Measurements from ENCODE around the gene ZBTB34. TPM values are rescaled to one million over a fixed set of nuclear protein-coding genes. Genes with fewer than 3 reads are reported as not detected.

The ZBTB34 gene
- total RNA-seq, 1 donor from 2014 or later: 16.1 TPM

DNA sequence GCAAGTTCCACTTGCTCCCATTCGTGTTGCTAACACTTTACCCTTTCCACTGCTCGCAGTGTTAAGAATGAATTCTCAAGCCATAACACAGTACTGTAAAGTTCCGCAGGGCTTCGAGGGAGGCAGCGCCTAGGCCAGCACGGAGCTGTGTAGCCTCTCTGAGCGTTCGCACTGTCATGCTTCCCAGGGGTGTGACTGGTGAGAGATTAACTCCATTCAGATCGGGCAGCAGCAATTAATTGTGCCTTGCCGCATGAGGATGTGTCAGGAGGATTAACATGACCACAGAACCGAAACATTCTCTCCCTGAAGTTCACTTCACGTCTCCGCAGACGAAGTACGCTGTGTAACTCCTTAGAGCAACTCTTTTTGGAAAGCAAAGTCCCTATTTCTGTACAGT, 23.2 kb downstream of the ZBTB34 start:
- TF ChIP-seq, protein P1, sequence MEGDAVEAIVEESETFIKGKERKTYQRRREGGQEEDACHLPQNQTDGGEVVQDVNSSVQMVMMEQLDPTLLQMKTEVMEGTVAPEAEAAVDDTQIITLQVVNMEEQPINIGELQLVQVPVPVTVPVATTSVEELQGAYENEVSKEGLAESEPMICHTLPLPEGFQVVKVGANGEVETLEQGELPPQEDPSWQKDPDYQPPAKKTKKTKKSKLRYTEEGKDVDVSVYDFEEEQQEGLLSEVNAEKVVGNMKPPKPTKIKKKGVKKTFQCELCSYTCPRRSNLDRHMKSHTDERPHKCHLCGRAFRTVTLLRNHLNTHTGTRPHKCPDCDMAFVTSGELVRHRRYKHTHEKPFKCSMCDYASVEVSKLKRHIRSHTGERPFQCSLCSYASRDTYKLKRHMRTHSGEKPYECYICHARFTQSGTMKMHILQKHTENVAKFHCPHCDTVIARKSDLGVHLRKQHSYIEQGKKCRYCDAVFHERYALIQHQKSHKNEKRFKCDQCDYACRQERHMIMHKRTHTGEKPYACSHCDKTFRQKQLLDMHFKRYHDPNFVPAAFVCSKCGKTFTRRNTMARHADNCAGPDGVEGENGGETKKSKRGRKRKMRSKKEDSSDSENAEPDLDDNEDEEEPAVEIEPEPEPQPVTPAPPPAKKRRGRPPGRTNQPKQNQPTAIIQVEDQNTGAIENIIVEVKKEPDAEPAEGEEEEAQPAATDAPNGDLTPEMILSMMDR (conservative IDR thresholded peaks at IDR 0.05): no peak
- Mint-ChIP-seq H3K36me3 (ENCODE audit: low read depth) (no peaks in the 10 kb centered on the region), H3K9me3 (no peaks in the 10 kb centered on the region), H3K27ac (ENCODE audit: unreplicated experiment) (peak overlapping the region; percentile 73), H3K4me3 (no peak overlapping the region), H3K27me3 (ENCODE audit: low read depth) (no peaks in the 10 kb centered on the region), H3K4me1 (peaks cover 8% of the 10 kb centered on the region)
- DNase-seq (ENCODE audit: low read depth, low spot score): no peak

DNA sequence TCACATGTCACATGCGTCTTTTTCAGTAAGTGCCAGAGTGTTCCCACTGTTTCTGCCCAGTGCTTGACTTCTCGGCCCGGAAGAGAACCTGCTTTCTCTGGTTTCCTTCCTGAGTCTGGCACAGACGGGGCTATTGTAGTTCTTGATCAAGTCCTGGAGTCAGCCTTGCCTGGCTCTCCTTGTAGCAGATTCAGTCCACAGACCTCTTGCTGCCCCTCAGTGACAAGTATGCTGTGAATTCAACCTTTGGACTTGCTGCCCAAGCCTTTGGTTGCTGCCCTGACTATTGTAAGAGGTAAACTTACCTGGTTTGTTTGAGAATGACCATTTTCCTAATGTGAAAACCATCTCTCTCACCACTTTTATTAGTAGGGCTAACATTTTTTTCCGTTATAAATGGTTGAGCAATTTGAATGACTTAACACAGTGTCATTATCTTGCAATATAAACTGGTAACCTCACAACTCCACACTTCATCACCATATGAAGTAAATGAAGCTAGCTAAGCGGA, 24.7 kb downstream of the ZBTB34 start:
- Mint-ChIP-seq H3K4me3 (no peak overlapping the region), H3K27ac (ENCODE audit: unreplicated experiment) (no peak overlapping the region), H3K4me1 (peaks cover 16% of the 10 kb centered on the region), H3K27me3 (ENCODE audit: low read depth) (no peaks in the 10 kb centered on the region), H3K36me3 (ENCODE audit: low read depth) (no peaks in the 10 kb centered on the region), H3K9me3 (no peaks in the 10 kb centered on the region)
- TF ChIP-seq, protein P1 (conservative IDR thresholded peaks at IDR 0.05): no peak
- DNase-seq (ENCODE audit: low read depth, low spot score): no peak

DNA sequence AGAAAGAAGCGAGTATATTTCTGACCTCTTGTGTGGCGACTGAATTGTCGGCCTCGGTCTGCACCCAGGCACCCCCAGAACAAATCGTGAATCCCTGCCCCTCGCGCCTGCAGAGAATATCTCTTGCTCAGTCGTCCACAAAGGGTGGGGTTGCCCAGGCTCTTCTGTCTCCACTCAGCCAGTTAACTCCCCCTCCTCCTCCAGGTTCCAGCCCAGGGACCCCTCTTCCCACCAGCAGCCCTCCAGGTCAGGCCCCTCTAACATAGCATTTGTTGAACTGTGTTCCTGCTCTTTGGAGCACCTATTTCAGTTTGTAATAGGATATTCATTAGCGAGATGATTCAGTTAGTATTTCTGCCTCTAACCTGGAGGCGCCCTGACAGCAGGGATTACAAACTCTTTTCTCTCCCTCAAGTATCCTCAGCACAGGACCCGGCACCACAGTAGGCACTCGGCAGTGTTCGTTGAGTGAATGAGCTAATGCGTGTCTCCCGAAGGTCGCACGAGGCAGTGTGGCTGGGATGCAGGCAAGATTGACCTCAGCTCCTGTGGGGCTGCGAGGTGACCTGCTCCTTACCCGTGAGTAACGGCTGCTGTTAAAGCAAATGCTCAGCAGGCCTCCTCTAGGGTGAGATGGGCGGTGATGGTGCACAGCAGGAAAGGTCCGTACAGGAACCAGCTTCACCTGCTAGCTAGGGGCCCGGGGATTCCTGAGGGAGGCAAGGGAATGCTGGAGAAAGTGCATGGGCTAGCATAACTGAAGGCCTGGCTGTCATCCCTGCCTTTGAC, 25.8 kb downstream of the ZBTB34 start:
- Mint-ChIP-seq H3K36me3 (ENCODE audit: low read depth) (no peaks in the 10 kb centered on the region), H3K4me3 (no peak overlapping the region), H3K4me1 (peaks cover 16% of the 10 kb centered on the region), H3K27me3 (ENCODE audit: low read depth) (no peaks in the 10 kb centered on the region), H3K9me3 (no peaks in the 10 kb centered on the region), H3K27ac (ENCODE audit: unreplicated experiment) (no peak overlapping the region)
- TF ChIP-seq, protein P1 (conservative IDR thresholded peaks at IDR 0.05): no peak
- DNase-seq (ENCODE audit: low read depth, low spot score): no peak

DNA sequence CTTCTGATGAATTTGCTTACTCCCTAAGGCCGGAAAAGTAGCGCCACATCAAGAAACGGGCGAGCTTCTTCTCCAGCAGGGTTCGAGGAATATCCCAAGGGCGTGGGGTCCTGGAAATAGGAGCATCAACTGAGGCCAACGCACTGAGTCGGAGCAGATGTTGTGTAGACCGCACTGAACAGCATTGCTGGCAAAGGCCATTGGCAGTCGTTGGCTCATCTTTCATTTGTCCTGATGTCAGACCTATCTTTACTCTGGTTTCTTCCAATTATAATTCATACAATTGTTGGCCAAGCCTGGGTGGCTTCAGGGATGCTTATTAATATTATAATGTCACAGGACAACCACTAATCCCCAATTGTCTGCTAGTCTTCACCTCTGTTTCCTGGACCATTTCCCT, 26.5 kb downstream of the ZBTB34 start:
- TF ChIP-seq, protein P1 (conservative IDR thresholded peaks at IDR 0.05): no peak
- H3K36me3 Mint-ChIP-seq (ENCODE audit: low read depth): no peaks in the 10 kb centered on the region
- no peak overlapping the region for H3K4me3 Mint-ChIP-seq
- no peak overlapping the region for H3K27ac Mint-ChIP-seq (ENCODE audit: unreplicated experiment)
- no peaks in the 10 kb centered on the region for H3K27me3 Mint-ChIP-seq (ENCODE audit: low read depth)
- DNase-seq (ENCODE audit: low read depth, low spot score): no peak
- no peaks in the 10 kb centered on the region for H3K9me3 Mint-ChIP-seq
- H3K4me1 Mint-ChIP-seq: peaks cover 16% of the 10 kb centered on the region

DNA sequence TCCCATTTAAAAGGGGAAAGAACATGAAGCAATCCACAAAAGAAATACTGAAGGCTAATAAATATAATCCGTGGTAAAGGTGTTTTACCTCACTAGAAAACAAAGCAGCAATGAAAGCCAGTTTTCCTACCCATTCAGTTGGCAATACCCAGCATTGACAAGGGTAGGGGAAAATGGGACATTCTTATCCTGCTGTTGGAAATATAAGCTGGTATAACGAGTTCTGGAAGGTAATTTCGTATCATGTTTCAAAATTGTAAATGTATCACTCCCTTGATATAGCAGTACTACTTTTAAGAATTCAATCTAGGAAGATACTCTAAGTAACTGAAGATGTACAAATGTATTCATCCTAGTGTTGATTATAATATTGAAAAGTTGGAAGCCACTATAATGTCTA, 31.2 kb downstream of the ZBTB34 start:
- no peaks in the 10 kb centered on the region for H3K9me3 Mint-ChIP-seq
- H3K36me3 Mint-ChIP-seq (ENCODE audit: low read depth): no peaks in the 10 kb centered on the region
- no peak overlapping the region for H3K27ac Mint-ChIP-seq (ENCODE audit: unreplicated experiment)
- TF ChIP-seq, protein P1 (conservative IDR thresholded peaks at IDR 0.05): no peak
- no peaks in the 10 kb centered on the region for H3K27me3 Mint-ChIP-seq (ENCODE audit: low read depth)
- no peak for DNase-seq (ENCODE audit: low read depth, low spot score)
- H3K4me3 Mint-ChIP-seq: no peak overlapping the region
- peaks cover 8% of the 10 kb centered on the region for H3K4me1 Mint-ChIP-seq
